ENCODE results near the gene BRINP1. TPM values are rescaled to one million over a fixed set of nuclear protein-coding genes. Genes with fewer than 3 reads are reported as not detected.

Gene BRINP1
- polyA plus RNA-seq, 3 donors, result not detected

GRCh38 chr9:119283078-119283794 lies 86.0 kb downstream of the BRINP1 start:
- TF ChIP-seq CTCF (IDR thresholded peaks at IDR 0.05), result no peak
- 46% methylated on average over 11 of the region's 18 CpGs for WGBS (ENCODE audit: insufficient coverage)
- no peak overlapping the region for H3K9ac ChIP-seq (ENCODE audit: insufficient read depth, low read length, poor library complexity, severe bottlenecking)
- no peaks in the 10 kb centered on the region for H3K36me3 ChIP-seq (replicated peaks in 1 of 2; ENCODE audit: control insufficient read depth in 1 of 2, insufficient read depth in 2 of 2, low read length in 2 of 2)
- H3K36me3 Mint-ChIP-seq, result no peaks in the 10 kb centered on the region
- no peaks in the 10 kb centered on the region for H3K4me1 Mint-ChIP-seq
- no peaks in the 10 kb centered on the region for H3K79me2 ChIP-seq (ENCODE audit: insufficient read depth, low read length)
- no peaks in the 10 kb centered on the region for H4K20me1 ChIP-seq (ENCODE audit: insufficient read depth, low read length)
- H3K4me3 Mint-ChIP-seq, result no peak overlapping the region
- no peaks in the 10 kb centered on the region for H3K9me3 ChIP-seq (replicated peaks in 1 of 2; ENCODE audit: control insufficient read depth in 1 of 2, insufficient read depth in 1 of 2, low read length in 2 of 2)
- H3K27me3 ChIP-seq (ENCODE audit: control insufficient read depth in 2 of 2, insufficient read depth in 2 of 2, low read length in 2 of 2), result peaks cover 2 to 14% of the 10 kb centered on the region in 2 donors
- no peak overlapping the region for H2AFZ ChIP-seq (ENCODE audit: insufficient read depth, low read depth, low read length, poor library complexity, severe bottlenecking)
- H3K27ac ChIP-seq (ENCODE audit: low read depth in 1 of 2, low read length in 2 of 2), result no peak overlapping the region
- H3K27ac Mint-ChIP-seq, result no peak overlapping the region
- H3K9me3 Mint-ChIP-seq, result no peaks in the 10 kb centered on the region
- no peaks in the 10 kb centered on the region for H3K4me1 ChIP-seq (ENCODE audit: control insufficient read depth in 1 of 2, insufficient read depth in 2 of 2, low read length in 2 of 2)
- no peak for DNase-seq
- intact Hi-C loops (cut with micrococcal nuclease), result no loop called here
- H3K27me3 Mint-ChIP-seq (ENCODE audit: low read depth in 3 of 3), result peaks cover 8 to 17% (median 15%) of the 10 kb centered on the region in 3 donors
- no peak overlapping the region for H3K4me3 ChIP-seq (replicated peaks in 1 of 3; ENCODE audit: low read depth in 2 of 3, low read length in 3 of 3)
- H3K4me2 ChIP-seq (replicated peaks; ENCODE audit: extremely low read depth, low read length, poor library complexity, severe bottlenecking), result no peak overlapping the region

- Mint-ChIP-seq H3K4me1 (no peaks in the 10 kb centered on the region), H3K27me3 (ENCODE audit: low read depth in 3 of 3) (peaks cover 8 to 17% (median 15%) of the 10 kb centered on the region in 3 donors), H3K36me3 (no peaks in the 10 kb centered on the region), H3K4me3 (no peak overlapping the region), H3K9me3 (no peaks in the 10 kb centered on the region), H3K27ac (no peak overlapping the region)
- peaks cover 2 to 14% of the 10 kb centered on the region in 2 donors for H3K27me3 ChIP-seq (ENCODE audit: control insufficient read depth in 2 of 2, insufficient read depth in 2 of 2, low read length in 2 of 2)
- no peak overlapping the region for H3K27ac ChIP-seq (ENCODE audit: low read depth in 1 of 2, low read length in 2 of 2)
- no peaks in the 10 kb centered on the region for H3K36me3 ChIP-seq (replicated peaks in 1 of 2; ENCODE audit: control insufficient read depth in 1 of 2, insufficient read depth in 2 of 2, low read length in 2 of 2)
- no peak for TF ChIP-seq CTCF (IDR thresholded peaks at IDR 0.05)
- H3K9ac ChIP-seq (ENCODE audit: insufficient read depth, low read length, poor library complexity, severe bottlenecking), result no peak overlapping the region
- intact Hi-C loops (cut with micrococcal nuclease), result no loop called here
- H3K9me3 ChIP-seq (replicated peaks in 1 of 2; ENCODE audit: control insufficient read depth in 1 of 2, insufficient read depth in 1 of 2, low read length in 2 of 2), result no peaks in the 10 kb centered on the region
- no peak overlapping the region for H3K4me3 ChIP-seq (replicated peaks in 1 of 3; ENCODE audit: low read depth in 2 of 3, low read length in 3 of 3)
- H3K79me2 ChIP-seq (ENCODE audit: insufficient read depth, low read length), result no peaks in the 10 kb centered on the region
- H3K4me1 ChIP-seq (ENCODE audit: control insufficient read depth in 1 of 2, insufficient read depth in 2 of 2, low read length in 2 of 2), result no peaks in the 10 kb centered on the region
- no peaks in the 10 kb centered on the region for H4K20me1 ChIP-seq (ENCODE audit: insufficient read depth, low read length)
- H3K4me2 ChIP-seq (replicated peaks; ENCODE audit: extremely low read depth, low read length, poor library complexity, severe bottlenecking), result no peak overlapping the region
- whole genome bisulfite sequencing (ENCODE audit: insufficient coverage), result 20% methylated on average over 1 of the region's 6 CpGs
- no peak overlapping the region for H2AFZ ChIP-seq (ENCODE audit: insufficient read depth, low read depth, low read length, poor library complexity, severe bottlenecking)
- no peak for DNase-seq
Observed at GRCh38 chr9:119282476-119283077, 86.7 kb downstream of the BRINP1 start.

All from CD14-positive monocyte (primary cell).